GM12878 (cell line): ENCODE measurements around the gene CP.

Experiments
- EP300 ChIP-seq, 2 experiments: fragments of 150-350 bp in 1 of 2; IDR thresholded peaks; 2 replicates each; pipeline ENCODE4 v1.6.1; 2011 to 2012; ENCODE audit warnings: low read depth in 2 of 2, low read length in 2 of 2, borderline replicate concordance in 1 of 2, improper control_type of control experiment in 1 of 2, inconsistent platforms in 1 of 2; ENCODE audit not compliant: control insufficient read depth in 1 of 2
- FOXM1 ChIP-seq: IDR thresholded peaks from 2 replicates; pipeline ENCODE4 v1.6.1; 2012; ENCODE audit warnings: low read depth, mild to moderate bottlenecking, inconsistent platforms, low read length, moderate library complexity
- STAT1 ChIP-seq: fragments of 450-650 bp; conservative IDR thresholded peaks from 2 replicates; pipeline ENCODE4 v1.6.1; 2014; ENCODE audit warnings: antibody characterized with exemption, mild to moderate bottlenecking

DNA sequence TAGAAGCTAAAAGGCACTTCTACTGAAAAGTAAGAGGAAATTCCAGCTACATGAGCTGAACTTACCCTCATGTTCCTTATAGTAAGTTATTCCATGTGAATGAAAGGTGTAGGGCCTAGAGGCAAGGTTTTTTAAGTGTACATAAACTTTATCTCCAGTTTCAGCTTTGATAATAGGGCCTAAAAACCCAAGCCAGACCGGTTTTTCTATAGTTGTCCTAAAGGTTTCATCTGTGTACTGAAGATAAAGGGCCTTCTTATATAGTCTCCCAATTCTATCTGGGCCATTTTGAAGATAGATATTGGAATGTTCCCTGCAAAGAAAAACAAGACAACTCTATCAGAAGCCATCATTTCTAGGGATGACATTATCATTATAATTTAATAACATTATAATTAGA, 9.2 kb downstream of the CP start:
- no peak for TF ChIP-seq FOXM1
- no peak for TF ChIP-seq STAT1
- no peak for TF ChIP-seq EP300 (IDR thresholded peaks at IDR 0.05; ENCODE audit: borderline replicate concordance in 1 of 2, control insufficient read depth in 1 of 2, low read depth in 2 of 2, low read length in 2 of 2)
